PFSK-1 (cell line): ENCODE measurements around the gene RAD9A.

Experiments
- FOXP2 ChIP-seq: optimal IDR thresholded peaks from 2 replicates; pipeline ENCODE3; 2011; ENCODE audit warnings: borderline replicate concordance, control low read depth, inconsistent platforms; ENCODE audit not compliant: insufficient read depth; ENCODE audit errors: extremely low read length, extremely low read depth
- POLR2AphosphoS5 ChIP-seq: IDR thresholded peaks from 2 replicates; pipeline ENCODE4 v1.6.1; 2012; ENCODE audit warnings: low read depth, mild to moderate bottlenecking, control low read depth, low read length, moderate library complexity
- REST ChIP-seq, 2 experiments: IDR thresholded peaks; 2 replicates each; pipeline versions ENCODE4 v1.6.1 to v1.8.0; 2011 to 2012; ENCODE audit warnings: low read depth in 2 of 2, low read length in 2 of 2, control low read depth in 1 of 2, inconsistent platforms in 1 of 2, mild to moderate bottlenecking in 1 of 2, moderate library complexity in 1 of 2; ENCODE audit not compliant: insufficient read depth in 1 of 2
- SIN3A ChIP-seq: IDR thresholded peaks from 2 replicates; pipeline ENCODE4 v1.6.1; 2012; ENCODE audit warnings: mild to moderate bottlenecking, low read length, moderate library complexity, borderline replicate concordance; ENCODE audit not compliant: insufficient read depth
- TAF1 ChIP-seq: IDR thresholded peaks from 2 replicates; pipeline ENCODE4 v1.6.1; 2012; ENCODE audit warnings: low read length, control low read depth, borderline replicate concordance; ENCODE audit not compliant: insufficient read depth

The RAD9A gene

GRCh38 chr11:67429722-67430121 is 37.9 kb downstream of the RAD9A start:
- no peak for TF ChIP-seq TAF1
- no peak for TF ChIP-seq REST (IDR thresholded peaks at IDR 0.05; ENCODE audit: insufficient read depth in 1 of 2, low read depth in 2 of 2, low read length in 2 of 2)
- TF ChIP-seq FOXP2: no peak
- no peak for TF ChIP-seq SIN3A
- no peak for TF ChIP-seq POLR2AphosphoS5

- TF ChIP-seq TAF1: no peak
- no peak for TF ChIP-seq FOXP2
- no peak for TF ChIP-seq POLR2AphosphoS5
- no peak for TF ChIP-seq SIN3A
These were observed 39.8 kb downstream of the RAD9A start for GRCh38 chr11:67431346-67432249.

GRCh38 chr11:67432655-67433349 is 41.0 kb downstream of the RAD9A start:
- TF ChIP-seq REST (IDR thresholded peaks at IDR 0.05; ENCODE audit: insufficient read depth in 1 of 2, low read depth in 2 of 2, low read length in 2 of 2) (no peak), TAF1 (no peak), SIN3A (no peak), FOXP2 (no peak), POLR2AphosphoS5 (0 out of 2 replicates have a peak, but pooled peaks have one; percentile 2)

- TF ChIP-seq POLR2AphosphoS5 (no peak), FOXP2 (no peak), TAF1 (no peak), SIN3A (no peak), REST (IDR thresholded peaks at IDR 0.05; ENCODE audit: insufficient read depth in 1 of 2, low read depth in 2 of 2, low read length in 2 of 2) (no peak)
These were observed 42.0 kb downstream of the RAD9A start for GRCh38 chr11:67433536-67434394.

- no peak for TF ChIP-seq POLR2AphosphoS5
- no peak for TF ChIP-seq SIN3A
- no peak for TF ChIP-seq TAF1
- no peak for TF ChIP-seq REST (IDR thresholded peaks at IDR 0.05; ENCODE audit: insufficient read depth in 1 of 2, low read depth in 2 of 2, low read length in 2 of 2)
- no peak for TF ChIP-seq FOXP2
These were observed 42.7 kb downstream of the RAD9A start for GRCh38 chr11:67434395-67434881.
